OCI-LY3 (cell line): ENCODE data around the gene CHIT1.

Experiments
- H2AFZ ChIP-seq: fragments of 200-600, 300-600 bp; shearing (Covaris generic); 2 replicates; pipeline ENCODE4 v1.6.0; 2014; ENCODE audit warnings: antibody characterized with exemption, low read depth, low read length
- H3K27ac ChIP-seq: fragments of 200-600, 300-600 bp; sonication (generic); 2 replicates; pipeline ENCODE4 v1.5.1; 2014; ENCODE audit warnings: mild to moderate bottlenecking, low read length, moderate library complexity, mixed read lengths
- H3K27me3 ChIP-seq: fragments of 200-600, 300-600 bp; sonication (generic); 2 replicates; pipeline ENCODE4 v1.6.1; 2014; ENCODE audit warnings: low read depth, low read length, mixed read lengths
- H3K36me3 ChIP-seq: fragments of 200-600, 300-600 bp; sonication (generic); replicated peaks from 2 replicates; pipeline ENCODE3; 2014; ENCODE audit warnings: low read depth, low read length, mixed read lengths
- H3K4me1 ChIP-seq: fragments of 300-600, 200-600 bp; sonication (generic); 2 replicates; pipeline ENCODE4 v1.6.1; 2014; ENCODE audit warnings: low read length, mixed read lengths
- H3K4me2 ChIP-seq: fragments of 200-600, 300-600 bp; sonication (generic); 2 replicates; pipeline ENCODE4 v1.6.1; 2014; ENCODE audit warnings: low read length, mixed read lengths
- H3K4me3 ChIP-seq: fragments of 300-600, 200-600 bp; sonication (generic); 2 replicates; pipeline ENCODE4 v1.5.1; 2014; ENCODE audit warnings: antibody characterized with exemption, mild to moderate bottlenecking, low read length, moderate library complexity
- H3K79me2 ChIP-seq: fragments of 300-600, 200-600 bp; shearing (Covaris generic); 2 replicates; pipeline ENCODE4 v1.6.1; 2014; ENCODE audit warnings: mild to moderate bottlenecking, low read length, mixed read lengths
- H3K9ac ChIP-seq: fragments of 300-600, 200-600 bp; shearing (Covaris generic); 2 replicates; pipeline ENCODE4 v1.6.0; 2014; ENCODE audit warnings: mild to moderate bottlenecking, low read length, moderate library complexity
- H3K9me3 ChIP-seq: fragments of 200-600, 300-600 bp; shearing (Covaris generic); 2 replicates; pipeline ENCODE4 v1.6.1; 2014; ENCODE audit warnings: low read length, mixed read lengths; ENCODE audit not compliant: insufficient read depth
- H4K20me1 ChIP-seq: fragments of 200-600, 300-600 bp; sonication (generic); 2 replicates; pipeline ENCODE4 v1.6.1; 2016; ENCODE audit warnings: low read length, mixed read lengths; ENCODE audit not compliant: insufficient read depth
- CTCF ChIP-seq: fragments of 200-600, 300-600 bp; sonication (generic); IDR thresholded peaks from 2 replicates; pipeline ENCODE4 v1.5.1; 2014; ENCODE audit warnings: antibody characterized with exemption, low read length, low read depth
- EZH2phosphoT487 ChIP-seq: fragments of 200-600 bp; shearing (Covaris generic); IDR thresholded peaks from 2 replicates; pipeline ENCODE4 v1.6.1; 2018; ENCODE audit warnings: antibody characterized with exemption, mixed run types, low read depth

The CHIT1 gene

GRCh38 chr1:203229471-203230135 lies at the start of gene CHIT1:
TSS of gene CHIT1 (minus strand) at chr1:203229673. CDS start at chr1:203229636, 37 bp downstream.
- H2AFZ ChIP-seq, result no peak within 1 kb of the TSS
- H3K9me3 ChIP-seq, result no peaks in the 10 kb centered on the region
- peaks cover 63% of the 10 kb centered on the region for H3K27me3 ChIP-seq
- H3K4me1 ChIP-seq, result no peaks in the 10 kb centered on the region
- H3K4me3 ChIP-seq, result no peak within 1 kb of the TSS
- H4K20me1 ChIP-seq, result no peaks in the 10 kb centered on the region
- H3K27ac ChIP-seq, result no peak within 1 kb of the TSS
- no peak within 1 kb of the TSS for H3K4me2 ChIP-seq
- no peaks in the 10 kb centered on the region for H3K36me3 ChIP-seq
- no peak for TF ChIP-seq EZH2phosphoT487
- no peak for TF ChIP-seq CTCF
- H3K9ac ChIP-seq, result no peak within 1 kb of the TSS
- no peaks in the 10 kb centered on the region for H3K79me2 ChIP-seq

- H3K4me3 ChIP-seq, result no peak overlapping the region
- H3K79me2 ChIP-seq, result peaks cover 4% of the 10 kb centered on the region; the same call in 1 of the 2 replicates
- H3K9ac ChIP-seq, result no peak overlapping the region
- H3K27me3 ChIP-seq, result no peaks in the 10 kb centered on the region
- H3K4me2 ChIP-seq, result no peak overlapping the region
- H4K20me1 ChIP-seq, result no peaks in the 10 kb centered on the region
- no peak overlapping the region for H3K27ac ChIP-seq
- H2AFZ ChIP-seq, result no peak overlapping the region
- peaks cover 43% of the 10 kb centered on the region for H3K4me1 ChIP-seq
- H3K9me3 ChIP-seq, result no peaks in the 10 kb centered on the region
- TF ChIP-seq EZH2phosphoT487 (no peak), CTCF (no peak)
- no peaks in the 10 kb centered on the region for H3K36me3 ChIP-seq
Measured at GRCh38 chr1:203278885-203279406, 49.5 kb upstream of the CHIT1 start.

GRCh38 chr1:203278082-203278884 lies 48.8 kb upstream of the CHIT1 start:
- Histone ChIP-seq H3K27me3 (no peaks in the 10 kb centered on the region), H2AFZ (peak overlapping the region; percentile 7; the same call in 1 of the 2 replicates), H3K36me3 (no peaks in the 10 kb centered on the region), H3K4me1 (peaks cover 43% of the 10 kb centered on the region), H3K4me2 (no peak overlapping the region), H4K20me1 (no peaks in the 10 kb centered on the region), H3K9ac (no peak overlapping the region), H3K9me3 (no peaks in the 10 kb centered on the region), H3K27ac (no peak overlapping the region), H3K4me3 (no peak overlapping the region), H3K79me2 (peaks cover 4% of the 10 kb centered on the region; the same call in 1 of the 2 replicates)
- no peak for TF ChIP-seq EZH2phosphoT487
- no peak for TF ChIP-seq CTCF

- no peak overlapping the region for H3K9ac ChIP-seq
- H3K27me3 ChIP-seq, result no peaks in the 10 kb centered on the region
- no peaks in the 10 kb centered on the region for H4K20me1 ChIP-seq
- H3K27ac ChIP-seq, result no peak overlapping the region
- no peak overlapping the region for H3K4me2 ChIP-seq
- H3K4me3 ChIP-seq, result no peak overlapping the region
- TF ChIP-seq EZH2phosphoT487 (no peak), CTCF (no peak)
- no peak overlapping the region for H2AFZ ChIP-seq
- peaks cover 40% of the 10 kb centered on the region for H3K4me1 ChIP-seq
- no peaks in the 10 kb centered on the region for H3K36me3 ChIP-seq
- H3K79me2 ChIP-seq, result peaks cover 4% of the 10 kb centered on the region; the same call in 1 of the 2 replicates
- H3K9me3 ChIP-seq, result no peaks in the 10 kb centered on the region
Measured at GRCh38 chr1:203276916-203277545, 47.6 kb upstream of the CHIT1 start.
